GM18505 (cell line): ENCODE measurements around the gene RWDD3.
A peak's percentile ranks its signal among the peaks of the same experiment; 100 is the strongest.

Source experiments
- ATAC-seq: cut with Tn5 transposase; IDR thresholded peaks from one replicate; pipeline ENCODE4 v1.9.1; 2021; ENCODE audit not compliant: unreplicated experiment
- POLR2A ChIP-seq: IDR thresholded peaks from 4 replicates; pipeline ENCODE4 v1.6.1; 2011; ENCODE audit warnings: borderline replicate concordance; ENCODE audit not compliant: insufficient read depth, insufficient read length; ENCODE audit errors: extremely low read depth

Gene RWDD3

DNA sequence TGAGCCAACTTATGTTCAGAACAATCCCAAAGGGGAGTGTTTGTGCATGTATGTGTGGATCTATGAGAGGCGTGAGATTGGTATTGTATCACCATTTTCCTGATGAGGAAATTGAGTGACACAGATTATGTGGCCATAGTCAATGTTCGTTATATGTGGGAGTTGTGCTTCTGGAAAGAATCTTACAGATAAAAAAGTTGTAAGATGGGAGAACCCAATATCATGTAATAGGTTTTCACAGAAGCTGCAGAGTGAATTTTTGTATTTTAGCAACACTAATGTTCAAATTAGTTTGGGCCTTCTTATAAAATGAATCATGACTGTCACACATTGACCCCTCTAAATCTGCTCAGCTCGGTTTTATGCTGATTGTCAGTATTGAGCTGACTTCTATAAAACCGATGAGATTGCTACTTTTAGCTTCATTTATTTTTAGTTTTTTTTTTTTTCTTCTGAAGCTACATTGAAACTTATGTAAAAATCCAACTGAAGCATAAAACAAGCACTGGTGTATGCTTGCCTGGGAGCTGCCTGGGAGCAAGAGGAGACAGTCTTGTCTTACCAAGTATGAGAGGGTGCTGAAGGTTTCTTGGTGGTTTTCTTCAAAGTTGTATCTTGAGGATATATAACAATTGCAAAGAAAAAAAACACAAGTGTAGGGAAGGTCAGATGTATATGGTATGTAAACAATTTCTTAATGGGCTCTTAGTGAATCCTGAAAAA lies 4.1 kb downstream of the RWDD3 start:
- ATAC-seq, result no peak
- no peak for TF ChIP-seq POLR2A

DNA sequence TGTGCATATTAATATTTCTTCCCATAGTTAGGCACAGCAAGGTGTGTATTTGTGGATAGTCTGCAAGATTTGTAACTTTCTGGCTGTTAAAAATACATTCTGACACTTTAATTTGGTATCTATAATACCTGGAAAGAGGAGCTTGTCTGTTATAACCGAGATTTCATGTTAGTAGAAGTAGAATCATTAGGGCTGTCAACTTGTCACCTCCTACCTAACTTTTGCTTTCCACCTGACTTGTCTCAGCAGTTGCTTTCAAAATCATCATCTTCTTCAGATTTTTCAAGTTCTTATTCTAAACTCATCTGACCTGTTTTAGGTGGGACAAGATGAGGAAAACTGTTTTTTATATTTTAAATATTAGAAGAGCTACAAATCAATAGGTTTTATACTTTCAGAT lies 11.0 kb downstream of the RWDD3 start:
- no peak for ATAC-seq
- TF ChIP-seq POLR2A, result no peak

DNA sequence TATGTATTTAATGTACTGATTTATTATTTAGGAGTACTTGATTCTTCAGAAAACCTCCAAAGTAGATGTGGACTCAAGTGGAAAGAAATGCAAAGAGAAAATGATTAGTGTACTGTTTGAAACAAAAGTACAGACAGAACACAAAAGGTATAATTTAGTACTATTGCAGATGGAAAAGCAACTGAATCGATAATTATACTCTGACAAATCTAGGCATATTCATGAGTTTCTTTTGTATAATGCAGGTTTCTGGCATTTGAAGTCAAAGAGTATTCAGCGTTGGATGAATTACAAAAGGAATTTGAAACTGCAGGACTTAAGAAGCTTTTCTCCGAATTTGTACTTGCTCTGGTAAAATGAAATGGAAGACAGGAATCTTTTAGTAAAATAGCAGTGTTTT lies 12.5 kb downstream of the RWDD3 start:
- ATAC-seq, result no peak
- no peak for TF ChIP-seq POLR2A

DNA sequence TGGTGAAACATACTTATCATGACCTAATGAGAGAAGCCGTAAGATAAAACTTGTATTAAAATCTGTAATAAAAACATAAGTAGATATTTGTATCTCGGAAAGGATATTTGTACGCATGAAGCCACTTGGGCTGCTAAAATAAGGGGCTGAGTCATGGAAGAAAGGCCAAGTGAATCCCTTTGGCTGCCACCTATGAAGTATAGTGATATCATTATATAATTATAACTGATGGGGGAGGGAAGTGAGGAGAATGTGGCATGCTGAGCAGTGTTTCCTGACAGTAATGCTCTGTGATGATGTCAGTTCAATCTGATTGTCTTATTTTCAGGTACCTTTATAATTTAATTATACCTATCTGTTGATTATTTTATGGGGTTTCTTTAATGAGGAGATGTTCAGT lies 13.6 kb downstream of the RWDD3 start:
- no peak for ATAC-seq
- no peak for TF ChIP-seq POLR2A

DNA sequence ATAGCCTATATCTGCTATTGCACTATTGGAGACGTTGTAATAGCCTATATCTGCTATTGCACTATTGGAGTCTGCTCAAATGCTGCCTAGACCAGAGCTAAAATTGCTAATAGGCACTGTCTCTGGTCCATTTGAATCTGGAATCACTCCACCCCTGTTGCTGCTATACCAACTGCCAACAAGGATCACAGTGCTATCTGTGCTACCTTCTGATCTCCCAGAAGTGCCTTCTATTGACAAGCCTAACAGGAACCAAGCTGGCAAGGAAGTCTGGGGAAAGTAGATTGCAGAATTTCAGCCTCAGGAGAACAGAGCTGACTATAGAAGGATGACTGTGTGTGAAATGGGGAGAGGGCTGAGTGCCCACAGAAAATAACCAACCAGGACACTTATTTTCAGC lies 15.9 kb downstream of the RWDD3 start:
- no peak for TF ChIP-seq POLR2A
- ATAC-seq, result no peak

DNA sequence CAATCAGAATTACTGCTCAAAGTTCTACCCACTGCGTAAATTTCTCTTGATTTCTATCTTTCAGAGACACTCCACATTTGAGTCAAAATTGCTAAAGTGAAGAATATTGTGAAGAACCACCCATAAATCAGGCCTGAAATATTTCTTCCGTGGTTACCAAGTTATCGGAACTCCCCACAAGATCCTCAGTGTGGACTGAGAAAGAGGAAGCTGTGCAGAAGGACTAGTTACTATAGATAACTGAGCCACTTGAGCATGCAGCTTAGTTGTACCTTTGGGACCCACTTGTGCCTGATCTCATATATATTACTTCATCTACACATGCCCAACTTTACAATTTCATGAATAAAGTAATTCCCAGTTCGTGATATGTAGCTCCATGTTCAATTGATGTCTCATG lies 18.4 kb downstream of the RWDD3 start:
- TF ChIP-seq POLR2A, result no peak
- ATAC-seq, result peak; percentile 68

DNA sequence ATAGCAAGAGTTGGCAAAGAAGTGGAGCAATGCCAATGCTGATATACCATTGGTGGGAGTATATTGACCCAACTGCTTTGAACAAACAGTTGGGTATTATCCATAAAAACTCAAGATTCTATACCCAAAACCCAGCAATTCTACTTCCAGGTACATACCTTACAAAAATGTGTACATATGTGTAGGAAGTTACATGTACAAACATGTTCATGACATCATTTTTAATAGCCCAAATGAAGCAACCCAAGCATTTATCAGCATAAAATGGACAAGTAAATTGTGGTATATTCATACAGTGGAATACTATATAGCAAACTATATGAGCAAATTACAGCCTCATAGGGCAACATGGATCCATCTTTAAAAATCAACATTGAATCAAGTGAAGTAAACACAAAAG lies 20.9 kb downstream of the RWDD3 start:
- TF ChIP-seq POLR2A, result no peak
- ATAC-seq, result no peak

DNA sequence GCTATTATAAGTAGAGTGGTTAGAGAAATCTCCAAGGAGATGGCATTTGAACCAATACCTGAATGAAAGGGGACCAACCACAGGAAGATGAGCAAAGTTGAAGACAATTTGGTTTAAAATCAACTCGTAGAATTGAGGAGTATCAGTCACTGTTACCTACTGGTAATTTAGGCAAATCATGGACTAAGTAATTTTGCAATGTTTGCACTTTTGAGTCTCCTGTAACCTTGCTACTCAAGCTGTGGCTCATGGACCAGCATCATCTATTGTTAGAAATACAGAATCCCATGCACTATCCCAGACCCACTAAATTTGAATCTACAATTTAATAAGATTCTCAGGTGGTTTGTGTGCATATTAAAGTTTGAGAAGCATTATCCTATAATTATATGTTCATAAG lies 21.8 kb downstream of the RWDD3 start:
- TF ChIP-seq POLR2A, result no peak
- no peak for ATAC-seq

DNA sequence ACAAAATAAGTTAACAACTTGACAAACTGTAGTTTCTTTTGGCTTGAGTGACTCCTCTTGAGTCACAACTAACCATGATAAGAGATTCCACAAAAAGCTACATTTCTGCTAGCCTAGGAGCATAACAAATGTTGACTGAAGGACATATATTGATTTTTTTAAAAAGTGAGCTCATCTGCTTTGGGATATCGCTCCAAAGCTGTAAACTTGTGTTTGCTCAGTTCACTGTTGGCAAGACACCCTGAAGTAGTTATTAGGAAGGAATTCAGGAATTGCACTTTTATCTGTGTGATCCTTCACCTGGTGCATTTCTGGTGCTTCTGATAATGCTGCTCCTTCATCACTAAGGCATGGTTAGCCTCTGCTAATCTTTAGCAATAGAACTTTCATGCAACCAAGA lies 23.7 kb downstream of the RWDD3 start:
- no peak for ATAC-seq
- no peak for TF ChIP-seq POLR2A

DNA sequence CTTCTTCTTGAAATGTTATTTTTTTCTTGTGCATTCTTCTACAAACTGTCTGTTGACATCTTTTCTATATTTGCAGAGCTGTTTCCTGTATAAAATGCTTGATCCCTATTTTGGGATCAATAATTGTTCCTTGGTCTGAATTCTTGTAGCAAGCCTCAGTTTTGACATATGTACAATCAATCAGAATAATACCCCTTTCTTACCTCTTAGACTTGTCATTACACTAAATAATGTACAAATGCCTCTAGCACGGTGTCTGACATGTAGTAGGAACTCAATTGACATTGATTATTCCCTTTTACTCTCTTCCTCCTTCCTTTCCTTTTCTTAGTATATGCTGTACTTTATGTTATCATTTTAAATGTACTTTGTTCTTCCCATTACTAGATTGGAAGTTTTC lies 25.2 kb downstream of the RWDD3 start:
- no peak for TF ChIP-seq POLR2A
- ATAC-seq, result no peak

DNA sequence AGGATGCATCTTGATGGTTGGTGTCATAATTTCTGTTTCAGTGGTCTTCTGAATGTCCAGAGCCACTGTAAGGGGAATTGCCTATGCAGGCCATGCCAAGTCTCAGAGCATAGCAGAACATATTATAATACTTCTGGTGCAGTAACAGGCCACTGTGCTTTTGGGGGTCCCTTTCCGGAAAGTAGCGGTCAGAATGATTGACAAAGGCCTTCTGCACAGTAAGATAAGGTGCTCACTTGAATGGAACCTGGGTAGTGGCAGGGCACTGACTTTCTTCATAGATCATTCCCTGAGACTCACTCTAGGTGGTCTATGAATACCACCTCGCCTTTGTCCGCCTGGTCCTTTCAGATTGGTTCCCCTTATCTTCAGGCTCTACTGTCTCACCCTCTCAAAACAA lies 28.9 kb downstream of the RWDD3 start:
- no peak for TF ChIP-seq POLR2A
- ATAC-seq, result no peak

DNA sequence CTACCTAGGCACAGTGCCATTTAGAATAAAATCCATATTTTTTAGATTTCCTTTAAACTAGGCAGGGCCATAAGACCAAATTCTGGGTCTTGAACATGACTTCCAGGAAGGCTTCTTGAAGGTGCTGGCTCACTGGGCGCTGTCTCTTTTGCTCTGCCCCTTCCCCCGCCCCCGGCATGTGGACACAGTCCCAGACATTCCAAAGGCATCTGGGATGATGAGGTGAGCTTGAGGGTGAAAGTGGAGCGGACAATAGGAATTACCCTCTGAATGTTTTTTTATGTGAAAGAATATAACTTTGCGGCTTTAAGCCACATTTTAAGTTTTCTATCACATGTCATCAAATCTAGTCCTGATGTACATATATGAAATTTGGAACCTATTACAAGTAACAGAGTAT lies 29.4 kb downstream of the RWDD3 start:
- ATAC-seq, result no peak
- TF ChIP-seq POLR2A, result no peak

DNA sequence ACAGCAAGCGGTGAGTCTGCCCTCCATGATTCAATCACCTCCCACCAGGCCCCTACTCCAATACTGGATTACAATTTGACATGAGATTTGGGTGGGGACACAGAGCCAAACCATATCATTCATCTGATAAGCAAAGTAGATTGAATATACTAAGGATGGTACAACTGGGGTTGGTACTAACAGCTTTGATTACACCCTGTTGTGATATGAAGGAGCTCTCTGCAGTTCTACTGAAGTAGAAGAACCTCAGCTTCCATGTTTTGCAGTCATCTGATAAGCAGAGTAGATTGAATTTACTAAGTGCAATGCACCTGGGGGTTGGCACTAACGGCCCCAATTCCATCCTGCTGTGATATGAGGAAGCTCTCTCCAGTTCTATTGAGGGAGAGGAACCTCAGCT lies 31.1 kb downstream of the RWDD3 start:
- TF ChIP-seq POLR2A, result no peak
- no peak for ATAC-seq

DNA sequence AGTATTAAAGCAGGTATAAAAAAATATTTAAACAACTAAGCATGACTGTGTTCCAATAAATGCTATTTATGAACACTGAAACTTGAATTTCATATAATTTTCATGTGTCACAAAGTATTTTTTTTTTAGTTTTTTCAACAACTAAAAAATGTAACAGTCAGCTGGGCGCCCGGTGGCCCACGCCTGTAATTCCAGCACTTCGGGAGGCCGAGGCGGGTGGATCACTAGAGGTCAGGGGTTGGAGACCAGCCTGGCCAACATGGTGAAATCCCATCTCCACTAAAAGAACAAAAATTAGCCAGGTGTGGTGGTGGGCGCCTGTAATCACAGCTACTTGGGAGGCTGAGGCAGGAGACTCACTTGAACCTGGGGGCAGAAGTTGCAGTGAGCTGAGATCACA lies 42.4 kb downstream of the RWDD3 start:
- TF ChIP-seq POLR2A, result no peak
- ATAC-seq, result no peak
